Stomach (tissue), 4 donors: ENCODE data around the gene GIPC2.

Experiments
- EP300 ChIP-seq: sonication (generic); formaldehyde crosslinking; IDR thresholded peaks from one replicate; pipeline ENCODE4 v1.6.1; 2017; ENCODE audit warnings: antibody characterized with exemption
- TF ChIP-seq, protein P1 (sequence below), 7 experiments: fragments of 450-650 bp in 4 of 7; fragments of 200-600 bp in 3 of 7; sonication (generic) in 3 of 7; IDR thresholded peaks; one replicate each; pipeline ENCODE4 v1.5.1; 2016 to 2019; ENCODE audit warnings: antibody characterized with exemption in 7 of 7, control low read depth in 2 of 7, mild to moderate bottlenecking in 1 of 7

DNA sequence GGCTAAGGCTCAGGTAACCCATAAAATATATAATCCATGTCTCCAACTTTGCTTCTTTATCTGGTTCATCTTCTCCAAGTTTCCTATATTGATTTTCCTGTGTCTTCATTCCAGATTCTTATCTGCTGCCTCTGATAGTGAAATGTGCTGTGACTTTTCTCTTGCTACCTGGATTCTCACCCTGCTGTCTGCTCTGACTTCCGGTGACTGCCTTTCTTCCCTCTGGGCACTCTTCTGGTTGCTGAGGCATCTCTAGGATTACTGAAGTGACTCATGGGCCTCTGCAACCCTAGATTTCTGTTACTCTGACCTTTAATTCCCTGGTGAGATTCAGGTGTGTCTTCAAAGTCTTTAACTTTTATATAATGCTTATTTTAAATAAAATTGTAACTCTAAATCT, 46.9 kb downstream of the GIPC2 start:
- TF ChIP-seq, protein P1, sequence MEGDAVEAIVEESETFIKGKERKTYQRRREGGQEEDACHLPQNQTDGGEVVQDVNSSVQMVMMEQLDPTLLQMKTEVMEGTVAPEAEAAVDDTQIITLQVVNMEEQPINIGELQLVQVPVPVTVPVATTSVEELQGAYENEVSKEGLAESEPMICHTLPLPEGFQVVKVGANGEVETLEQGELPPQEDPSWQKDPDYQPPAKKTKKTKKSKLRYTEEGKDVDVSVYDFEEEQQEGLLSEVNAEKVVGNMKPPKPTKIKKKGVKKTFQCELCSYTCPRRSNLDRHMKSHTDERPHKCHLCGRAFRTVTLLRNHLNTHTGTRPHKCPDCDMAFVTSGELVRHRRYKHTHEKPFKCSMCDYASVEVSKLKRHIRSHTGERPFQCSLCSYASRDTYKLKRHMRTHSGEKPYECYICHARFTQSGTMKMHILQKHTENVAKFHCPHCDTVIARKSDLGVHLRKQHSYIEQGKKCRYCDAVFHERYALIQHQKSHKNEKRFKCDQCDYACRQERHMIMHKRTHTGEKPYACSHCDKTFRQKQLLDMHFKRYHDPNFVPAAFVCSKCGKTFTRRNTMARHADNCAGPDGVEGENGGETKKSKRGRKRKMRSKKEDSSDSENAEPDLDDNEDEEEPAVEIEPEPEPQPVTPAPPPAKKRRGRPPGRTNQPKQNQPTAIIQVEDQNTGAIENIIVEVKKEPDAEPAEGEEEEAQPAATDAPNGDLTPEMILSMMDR (IDR thresholded peaks at IDR 0.05) = no peak
- no peak for TF ChIP-seq EP300
